GM12878 (cell line): ENCODE results near the gene CACNA2D4. TPM values are rescaled to one million over a fixed set of nuclear protein-coding genes. Genes with fewer than 3 reads are reported as not detected.

Experiments used
- BCLAF1 ChIP-seq: fragments of 450-650 bp; IDR thresholded peaks from 2 replicates; pipeline ENCODE4 v1.6.1; 2017; ENCODE audit warnings: antibody characterized with exemption, mild to moderate bottlenecking, moderate library complexity
- HDAC2 ChIP-seq: fragments of 200-600 bp; sonication (generic); IDR thresholded peaks from 2 replicates; pipeline ENCODE4 v1.6.1; 2017
- JUNB ChIP-seq: IDR thresholded peaks from 2 replicates; pipeline ENCODE4 v1.6.1; 2016; ENCODE audit warnings: antibody characterized with exemption, mild to moderate bottlenecking
- MEF2B ChIP-seq: fragments of 450-650 bp; IDR thresholded peaks from 2 replicates; pipeline ENCODE4 v1.6.1; 2018; ENCODE audit warnings: mild to moderate bottlenecking, moderate library complexity; ENCODE audit not compliant: partially characterized antibody, poor library complexity, severe bottlenecking
- NFXL1 ChIP-seq: fragments of 450-650 bp; IDR thresholded peaks from 2 replicates; pipeline ENCODE4 v1.6.1; 2017; ENCODE audit warnings: antibody characterized with exemption, mild to moderate bottlenecking, borderline replicate concordance
- NKRF ChIP-seq: fragments of 450-650 bp; conservative IDR thresholded peaks from 2 replicates; pipeline ENCODE4 v1.6.1; 2017; ENCODE audit warnings: mild to moderate bottlenecking, moderate library complexity
- WRNIP1 ChIP-seq: IDR thresholded peaks from 2 replicates; pipeline ENCODE4 v1.6.1; 2011; ENCODE audit warnings: low read depth, low read length, improper control_type of control experiment, borderline replicate concordance
- ZBED1 ChIP-seq: IDR thresholded peaks from 2 replicates; pipeline ENCODE4 v1.6.1; 2016; ENCODE audit warnings: borderline replicate concordance
- ZNF592 ChIP-seq: fragments of 450-650 bp; IDR thresholded peaks from 2 replicates; pipeline ENCODE4 v1.6.1; 2017; ENCODE audit warnings: mild to moderate bottlenecking, moderate library complexity
- polyA plus RNA-seq, 11 experiments: library from polyadenylated mRNA; depleted of rRNA in 4 of 11; unstranded in 6 of 11; stranded (reverse) in 5 of 11; fragments of >200 nt; fragmentation: Nextera tagmentation in 4 of 11; fragmentation: Illumina TruSeq in 1 of 11; extraction: Ambion mirVana in 4 of 11; extraction: Trizol in 1 of 11; gene quantifications; 1 replicate in 1 of 11; 2 replicates in 10 of 11; pipeline versions ENCODE4 v1.2.1 to v1.2.3, GENCODE V29; 2011 to 2016; ENCODE audit warnings: inconsistent platforms in 2 of 11, missing spikeins in 2 of 11, low read depth in 1 of 11
- total RNA-seq, 4 experiments: library from RNA; depleted of rRNA in 3 of 4; stranded (reverse); fragments of >200 nt in 3 of 4; fragmentation: Illumina TruSeq in 1 of 4; extraction: Trizol in 1 of 4; gene quantifications; 2 replicates each; pipeline versions ENCODE4 v1.2.1 to v1.2.3, GENCODE V29; 2013 to 2021

The CACNA2D4 gene
- total and polyA plus RNA-seq, 10 of the 15 experiments (the other 5 are each of a cell fraction or from before 2014, with no cell fraction given), result 0.03 to 1.0 (median 0.65) TPM

- no peak for TF ChIP-seq BCLAF1
- TF ChIP-seq HDAC2, result no peak
- no peak for TF ChIP-seq MEF2B
- no peak for TF ChIP-seq JUNB
- no peak for TF ChIP-seq NKRF
- TF ChIP-seq ZBED1, result no peak
- no peak for TF ChIP-seq ZNF592
- no peak for TF ChIP-seq NFXL1
- TF ChIP-seq WRNIP1, result no peak
- TF ChIP-seq, all 136 proteins: peak for 0
Measured at GRCh38 chr12:1885082-1885596, 33.3 kb downstream of the CACNA2D4 start (continued).
